ENCODE measurements around the gene COBL.

COBL gene

DNA sequence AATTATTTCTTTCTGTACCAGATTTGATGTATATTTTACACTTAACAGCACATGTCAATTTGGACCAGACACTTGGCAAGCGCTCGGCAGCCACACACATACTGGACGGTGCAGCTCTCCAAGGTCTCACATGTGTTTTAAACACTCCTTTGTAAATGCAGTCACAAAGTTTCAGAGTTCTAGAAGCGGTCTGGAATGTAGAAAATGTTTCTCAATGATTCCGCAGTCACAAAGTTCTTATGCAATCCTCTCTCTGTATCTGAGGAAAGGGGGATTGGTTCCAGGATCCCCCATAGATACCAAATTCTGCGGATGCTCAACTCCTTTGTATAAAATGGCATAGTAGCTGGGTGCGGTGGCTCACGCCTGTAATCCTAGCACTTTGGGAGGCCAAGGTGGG lies 280.9 kb downstream of the COBL start:
- H3K9me3 ChIP-seq (ENCODE audit: control insufficient read depth, low read depth, low read length) = no peaks in the 10 kb centered on the region

DNA sequence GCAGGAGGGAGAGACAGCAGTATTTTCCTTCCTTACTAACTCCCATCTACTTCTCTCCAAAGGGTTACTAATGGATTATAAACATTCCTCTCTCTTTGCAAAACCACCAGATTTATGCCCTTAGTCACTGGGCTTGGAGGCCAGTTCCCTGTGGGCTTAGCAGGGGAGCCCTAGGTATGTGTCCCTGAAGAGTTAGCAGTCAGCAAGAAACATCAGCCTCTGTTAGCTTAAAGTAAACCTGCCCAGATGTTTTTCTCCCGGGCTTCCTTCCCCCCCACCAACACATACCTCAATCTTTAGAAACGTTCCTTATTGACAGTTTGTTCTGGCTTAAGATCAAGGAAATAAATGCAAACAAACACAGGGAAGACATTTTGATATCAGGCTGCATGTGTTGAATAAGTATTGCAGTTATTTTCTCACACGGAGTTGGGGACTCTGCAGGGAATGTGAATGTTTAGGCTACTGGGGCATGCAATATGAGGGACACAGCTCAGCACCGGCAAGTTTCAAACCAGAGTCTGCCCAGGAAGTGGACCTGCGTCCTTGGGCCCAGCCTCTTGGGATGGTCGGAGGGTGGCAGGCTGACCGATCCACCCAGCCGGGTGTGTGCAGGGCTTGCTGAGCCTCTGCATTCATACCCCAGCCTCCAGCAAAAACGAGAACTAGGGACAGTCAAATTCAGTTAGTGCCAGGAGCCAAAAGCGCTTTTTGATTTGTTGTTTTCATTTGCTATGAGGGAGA lies 281.9 kb downstream of the COBL start:
- Histone ChIP-seq H3K4me3 (ENCODE audit: low read length) (no peak overlapping the region), H3K9me3 (ENCODE audit: control insufficient read depth, low read depth, low read length) (no peaks in the 10 kb centered on the region), H3K27me3 (ENCODE audit: control insufficient read depth, insufficient read depth, low read length) (no peaks in the 10 kb centered on the region), H3K36me3 (ENCODE audit: control insufficient read depth, low read depth, low read length) (no peaks in the 10 kb centered on the region), H3K4me1 (ENCODE audit: control insufficient read depth, low read depth, low read length) (peaks cover 15% of the 10 kb centered on the region), H3K27ac (ENCODE audit: low read length) (no peak overlapping the region), H3K9ac (ENCODE audit: low read length) (no peak overlapping the region)

More for the DNA sequence above, 280.9 kb downstream of the COBL start:
- Histone ChIP-seq H3K4me1 (ENCODE audit: control insufficient read depth, low read depth, low read length) (peaks cover 15% of the 10 kb centered on the region), H3K36me3 (ENCODE audit: control insufficient read depth, low read depth, low read length) (no peaks in the 10 kb centered on the region), H3K9ac (ENCODE audit: low read length) (no peak overlapping the region), H3K27me3 (ENCODE audit: control insufficient read depth, insufficient read depth, low read length) (no peaks in the 10 kb centered on the region), H3K4me3 (ENCODE audit: low read length) (no peak overlapping the region), H3K27ac (ENCODE audit: low read length) (no peak overlapping the region)

DNA sequence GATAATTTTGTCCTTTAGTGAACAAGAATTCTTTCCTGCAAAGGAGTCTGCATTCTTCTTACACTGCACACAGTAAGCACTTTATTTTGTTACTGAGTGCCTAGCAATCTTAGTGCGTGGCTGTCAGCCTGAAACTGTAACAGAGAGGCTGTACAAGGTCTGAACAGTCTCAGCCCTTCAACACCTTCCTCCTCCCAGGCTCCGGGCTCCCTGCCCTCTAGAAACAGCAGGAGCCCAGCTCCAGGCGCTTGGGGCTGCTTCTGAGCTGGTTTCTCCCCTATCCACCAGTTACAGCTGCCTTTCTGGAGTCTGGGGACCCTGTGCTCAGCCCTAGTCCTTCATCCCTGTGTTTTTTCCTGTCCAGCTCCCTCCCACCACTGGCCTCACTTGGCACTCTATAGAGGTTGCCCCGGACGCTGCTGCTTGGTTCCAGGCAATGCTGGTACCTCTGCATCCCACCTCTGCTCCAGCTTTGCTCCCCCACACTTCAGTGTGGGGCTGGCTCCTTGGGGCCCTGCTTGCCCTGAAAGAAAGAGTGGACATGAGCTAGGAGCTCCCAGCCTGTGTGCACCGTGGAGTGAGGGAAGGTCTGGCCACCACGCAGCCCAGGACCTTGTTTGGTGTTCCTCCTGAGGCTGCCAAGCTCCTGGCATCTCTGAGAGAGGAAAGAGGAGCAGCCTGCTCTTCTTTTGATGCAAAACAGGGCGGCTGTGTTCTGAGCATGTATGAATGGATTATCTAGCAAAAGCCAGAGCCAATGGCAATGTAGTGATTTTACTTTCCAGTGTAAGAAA lies 282.7 kb downstream of the COBL start:
- no peaks in the 10 kb centered on the region for H3K9me3 ChIP-seq (ENCODE audit: control insufficient read depth, low read depth, low read length)
- no peak overlapping the region for H3K27ac ChIP-seq (ENCODE audit: low read length)
- H3K9ac ChIP-seq (ENCODE audit: low read length) = no peak overlapping the region
- H3K4me1 ChIP-seq (ENCODE audit: control insufficient read depth, low read depth, low read length) = peaks cover 15% of the 10 kb centered on the region
- peaks cover 4% of the 10 kb centered on the region for H3K36me3 ChIP-seq (ENCODE audit: control insufficient read depth, low read depth, low read length)
- H3K4me3 ChIP-seq (ENCODE audit: low read length) = no peak overlapping the region
- H3K27me3 ChIP-seq (ENCODE audit: control insufficient read depth, insufficient read depth, low read length) = no peaks in the 10 kb centered on the region

DNA sequence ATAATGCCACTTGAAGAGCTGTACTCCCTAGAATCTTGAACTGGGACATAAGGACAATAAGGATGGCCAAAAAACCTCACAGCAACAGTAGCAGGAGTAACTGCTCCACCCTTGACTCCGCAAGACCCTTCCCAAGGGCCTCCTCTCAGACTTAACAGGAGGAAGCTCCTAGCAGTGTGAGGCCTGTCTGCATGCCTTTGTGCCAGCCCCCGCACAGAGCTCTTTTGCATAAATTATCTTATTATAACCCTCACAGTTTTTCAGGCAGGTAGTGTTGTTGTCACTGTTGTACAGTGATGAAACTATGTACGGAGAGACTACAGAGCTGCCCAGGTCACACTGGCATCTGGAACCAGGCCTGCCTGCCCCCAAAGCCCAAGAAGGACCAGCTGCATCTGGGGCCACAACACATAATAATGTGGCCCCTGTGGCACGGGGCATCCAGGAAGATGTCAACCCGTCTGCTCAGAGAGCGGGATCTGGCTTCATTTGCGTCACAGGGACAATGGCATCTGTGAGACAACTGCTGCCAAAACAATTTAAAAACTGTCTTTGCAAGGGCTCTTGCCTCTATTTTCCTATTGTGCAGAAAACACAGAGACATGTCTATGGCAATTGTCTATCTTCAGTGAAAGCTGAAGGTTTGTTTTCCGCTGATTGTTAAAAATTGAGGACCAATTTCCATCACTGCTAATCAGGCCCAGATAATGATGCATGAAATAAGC lies 284.7 kb downstream of the COBL start:
- no peak overlapping the region for H3K27ac ChIP-seq (ENCODE audit: low read length)
- peaks cover 15% of the 10 kb centered on the region for H3K4me1 ChIP-seq (ENCODE audit: control insufficient read depth, low read depth, low read length)
- H3K4me3 ChIP-seq (ENCODE audit: low read length) = no peak overlapping the region
- H3K9ac ChIP-seq (ENCODE audit: low read length) = no peak overlapping the region
- no peaks in the 10 kb centered on the region for H3K9me3 ChIP-seq (ENCODE audit: control insufficient read depth, low read depth, low read length)
- H3K36me3 ChIP-seq (ENCODE audit: control insufficient read depth, low read depth, low read length) = peaks cover 13% of the 10 kb centered on the region
- no peaks in the 10 kb centered on the region for H3K27me3 ChIP-seq (ENCODE audit: control insufficient read depth, insufficient read depth, low read length)

DNA sequence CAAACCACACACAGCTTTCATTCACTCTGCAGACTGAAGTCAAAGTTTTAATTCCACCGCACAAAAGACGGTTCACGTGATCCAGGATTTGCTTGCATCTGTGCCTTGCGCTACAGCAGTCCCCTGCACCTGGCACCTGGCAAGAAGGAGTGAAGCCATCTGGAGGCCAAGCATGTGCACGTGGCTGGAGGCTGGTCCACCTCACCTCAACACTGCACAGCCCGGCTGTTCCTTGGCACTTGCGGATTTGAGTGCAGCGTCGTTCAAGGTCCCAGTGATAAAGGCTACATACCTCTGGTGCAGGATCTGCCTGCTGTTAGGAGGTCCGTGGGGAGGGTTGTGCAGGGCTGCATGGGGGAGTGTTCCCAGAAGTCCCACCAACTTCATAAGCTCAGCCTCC lies 285.4 kb downstream of the COBL start:
- H3K36me3 ChIP-seq (ENCODE audit: control insufficient read depth, low read depth, low read length) = peaks cover 13% of the 10 kb centered on the region
- no peak overlapping the region for H3K9ac ChIP-seq (ENCODE audit: low read length)
- H3K27me3 ChIP-seq (ENCODE audit: control insufficient read depth, insufficient read depth, low read length) = no peaks in the 10 kb centered on the region

DNA sequence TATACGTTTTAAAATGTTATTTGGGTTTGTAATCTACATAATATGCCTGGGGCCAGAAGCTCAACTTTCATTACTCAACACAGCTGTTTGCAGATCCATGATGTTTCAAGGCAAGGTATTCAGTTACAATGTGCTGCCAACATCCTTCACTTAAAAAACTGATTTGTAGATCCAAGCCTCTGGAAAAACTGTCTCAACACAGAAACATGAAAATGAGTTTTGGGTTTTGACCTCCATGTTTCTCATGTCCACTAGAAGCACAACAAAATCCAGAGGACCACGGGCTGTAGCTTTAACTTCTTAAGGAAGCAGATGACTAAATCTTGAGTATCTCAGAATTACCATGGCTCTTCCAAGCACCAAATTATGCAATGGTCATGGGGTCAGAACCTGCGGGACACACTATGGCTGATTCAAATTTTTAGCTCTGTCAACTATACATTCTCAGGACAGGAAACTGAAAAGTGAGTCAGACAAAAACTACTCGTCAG lies 286.9 kb downstream of the COBL start:
- H3K9me3 ChIP-seq (ENCODE audit: control insufficient read depth, low read depth, low read length) = no peaks in the 10 kb centered on the region
- H3K36me3 ChIP-seq (ENCODE audit: control insufficient read depth, low read depth, low read length) = peaks cover 13% of the 10 kb centered on the region
- H3K4me1 ChIP-seq (ENCODE audit: control insufficient read depth, low read depth, low read length) = peaks cover 9% of the 10 kb centered on the region
- H3K4me3 ChIP-seq (ENCODE audit: low read length) = no peak overlapping the region
- H3K9ac ChIP-seq (ENCODE audit: low read length) = no peak overlapping the region
- H3K27ac ChIP-seq (ENCODE audit: low read length) = no peak overlapping the region
- no peaks in the 10 kb centered on the region for H3K27me3 ChIP-seq (ENCODE audit: control insufficient read depth, insufficient read depth, low read length)

More for the DNA sequence above, 285.4 kb downstream of the COBL start:
- H3K9me3 ChIP-seq (ENCODE audit: control insufficient read depth, low read depth, low read length) = no peaks in the 10 kb centered on the region
- no peak overlapping the region for H3K4me3 ChIP-seq (ENCODE audit: low read length)
- peaks cover 15% of the 10 kb centered on the region for H3K4me1 ChIP-seq (ENCODE audit: control insufficient read depth, low read depth, low read length)
- H3K27ac ChIP-seq (ENCODE audit: low read length) = no peak overlapping the region

DNA sequence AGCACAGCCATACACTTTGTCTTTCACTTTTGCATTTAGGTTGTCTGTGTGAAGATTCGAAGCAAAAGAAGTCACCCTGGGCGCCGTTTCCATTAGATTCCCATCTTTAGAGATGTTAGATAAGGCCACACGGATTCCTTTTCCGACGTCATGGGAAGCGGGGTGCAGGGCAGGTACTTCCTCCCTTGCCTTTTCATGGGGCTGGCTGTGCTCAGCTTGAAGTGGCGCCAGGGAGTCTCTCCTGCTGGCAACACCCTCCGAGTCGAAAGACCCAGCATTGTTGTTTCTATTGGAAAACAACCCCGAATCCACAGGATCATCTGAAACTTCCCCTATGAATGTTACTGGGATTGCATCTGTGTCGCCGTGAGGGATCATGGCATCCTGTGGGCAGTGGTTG lies 287.5 kb downstream of the COBL start:
- peaks cover 3% of the 10 kb centered on the region for H3K4me1 ChIP-seq (ENCODE audit: control insufficient read depth, low read depth, low read length)
- H3K9me3 ChIP-seq (ENCODE audit: control insufficient read depth, low read depth, low read length) = no peaks in the 10 kb centered on the region
- no peak overlapping the region for H3K9ac ChIP-seq (ENCODE audit: low read length)
- H3K36me3 ChIP-seq (ENCODE audit: control insufficient read depth, low read depth, low read length) = peaks cover 13% of the 10 kb centered on the region
- no peak overlapping the region for H3K4me3 ChIP-seq (ENCODE audit: low read length)
- H3K27me3 ChIP-seq (ENCODE audit: control insufficient read depth, insufficient read depth, low read length) = no peaks in the 10 kb centered on the region
- H3K27ac ChIP-seq (ENCODE audit: low read length) = no peak overlapping the region

DNA sequence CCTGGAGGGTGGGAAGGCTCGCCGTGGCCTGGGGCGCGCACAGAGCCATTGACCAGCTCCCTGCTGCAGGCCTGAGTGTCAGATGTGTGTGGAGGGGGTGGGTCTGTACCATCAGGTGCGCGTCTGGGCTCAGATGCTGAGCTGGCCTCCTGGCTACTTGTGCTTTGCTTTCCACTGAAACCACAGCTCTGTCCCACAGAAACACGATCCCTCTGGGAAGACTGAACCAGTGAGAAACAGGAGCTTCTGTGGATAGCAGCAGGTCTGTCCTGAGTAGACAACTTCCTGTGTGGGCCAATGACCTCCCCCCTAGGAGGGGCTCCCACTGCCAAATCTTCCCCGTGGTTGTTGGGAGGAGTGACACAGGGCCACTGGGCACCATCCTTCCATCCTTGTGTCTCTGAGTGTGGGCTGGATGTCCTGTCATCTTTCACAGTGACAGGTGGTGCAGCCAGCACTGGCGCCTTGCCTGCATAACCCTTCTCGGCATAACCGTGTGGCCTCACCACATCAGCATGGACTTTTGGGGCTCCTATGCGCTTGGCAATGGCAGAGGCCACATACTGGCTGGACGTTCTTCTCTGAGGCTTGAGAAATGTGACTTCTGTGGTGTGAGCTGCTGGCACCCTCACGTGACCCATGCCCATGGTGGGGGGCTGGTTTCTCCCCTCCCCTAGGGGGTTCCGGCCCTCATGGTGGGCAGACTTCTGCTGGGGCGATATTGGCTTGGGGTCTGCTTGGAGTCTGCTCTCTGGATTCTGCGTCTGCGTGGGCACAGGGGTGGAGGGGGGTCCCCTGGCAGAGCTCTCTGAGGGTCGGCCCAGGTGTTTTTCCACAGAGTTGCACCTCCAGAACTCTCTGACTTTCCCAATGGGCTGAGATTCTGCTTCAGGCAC lies 288.4 kb downstream of the COBL start:
- H3K9ac ChIP-seq (ENCODE audit: low read length) = no peak overlapping the region
- H3K36me3 ChIP-seq (ENCODE audit: control insufficient read depth, low read depth, low read length) = peaks cover 13% of the 10 kb centered on the region
- H3K4me3 ChIP-seq (ENCODE audit: low read length) = no peak overlapping the region
- H3K27ac ChIP-seq (ENCODE audit: low read length) = no peak overlapping the region
- H3K9me3 ChIP-seq (ENCODE audit: control insufficient read depth, low read depth, low read length) = no peaks in the 10 kb centered on the region
- H3K4me1 ChIP-seq (ENCODE audit: control insufficient read depth, low read depth, low read length) = no peaks in the 10 kb centered on the region
- no peaks in the 10 kb centered on the region for H3K27me3 ChIP-seq (ENCODE audit: control insufficient read depth, insufficient read depth, low read length)

DNA sequence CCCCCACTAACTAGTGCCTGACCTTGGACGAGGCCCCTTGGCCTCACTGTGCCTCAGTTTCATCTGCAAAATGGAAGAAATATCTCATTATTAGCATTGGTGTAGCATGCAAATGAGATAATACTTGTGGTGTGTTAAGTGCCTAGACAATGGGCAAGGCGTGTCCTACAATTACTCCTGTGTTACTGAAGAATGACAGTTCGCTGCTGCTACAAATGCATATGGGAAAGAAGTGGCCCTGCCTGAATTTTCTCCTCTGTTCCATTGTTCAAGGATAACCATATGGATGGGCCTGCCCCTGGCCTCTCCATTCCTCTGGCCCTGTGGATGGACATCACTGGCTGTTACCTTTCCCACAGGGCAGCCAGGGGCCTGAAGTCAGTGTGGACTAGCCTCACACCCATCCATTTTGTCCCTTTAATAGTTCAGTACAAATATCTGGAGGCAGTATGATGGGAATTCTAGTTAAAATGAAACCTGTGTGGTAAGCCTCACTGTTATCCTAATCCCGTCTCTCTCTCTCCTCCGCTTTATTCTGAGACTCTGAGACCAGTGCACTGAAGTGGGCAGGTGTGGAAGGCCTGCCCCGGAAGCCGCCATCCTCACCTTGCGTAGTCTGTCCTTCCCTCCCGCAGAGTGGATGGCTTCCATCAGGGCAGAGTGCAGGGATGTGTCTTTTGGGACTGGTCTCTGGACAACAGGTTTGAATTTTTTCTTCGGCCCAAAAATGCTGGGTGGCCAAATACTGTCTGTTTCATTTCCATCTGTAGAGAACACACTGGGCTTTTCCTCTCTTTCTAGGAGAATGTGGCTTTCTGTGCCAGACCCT lies 289.3 kb downstream of the COBL start:
- H3K4me1 ChIP-seq (ENCODE audit: control insufficient read depth, low read depth, low read length) = no peaks in the 10 kb centered on the region
- H3K9ac ChIP-seq (ENCODE audit: low read length) = no peak overlapping the region
- H3K27ac ChIP-seq (ENCODE audit: low read length) = no peak overlapping the region
- H3K27me3 ChIP-seq (ENCODE audit: control insufficient read depth, insufficient read depth, low read length) = no peaks in the 10 kb centered on the region
- no peak overlapping the region for H3K4me3 ChIP-seq (ENCODE audit: low read length)
- H3K36me3 ChIP-seq (ENCODE audit: control insufficient read depth, low read depth, low read length) = peaks cover 13% of the 10 kb centered on the region
- no peaks in the 10 kb centered on the region for H3K9me3 ChIP-seq (ENCODE audit: control insufficient read depth, low read depth, low read length)

DNA sequence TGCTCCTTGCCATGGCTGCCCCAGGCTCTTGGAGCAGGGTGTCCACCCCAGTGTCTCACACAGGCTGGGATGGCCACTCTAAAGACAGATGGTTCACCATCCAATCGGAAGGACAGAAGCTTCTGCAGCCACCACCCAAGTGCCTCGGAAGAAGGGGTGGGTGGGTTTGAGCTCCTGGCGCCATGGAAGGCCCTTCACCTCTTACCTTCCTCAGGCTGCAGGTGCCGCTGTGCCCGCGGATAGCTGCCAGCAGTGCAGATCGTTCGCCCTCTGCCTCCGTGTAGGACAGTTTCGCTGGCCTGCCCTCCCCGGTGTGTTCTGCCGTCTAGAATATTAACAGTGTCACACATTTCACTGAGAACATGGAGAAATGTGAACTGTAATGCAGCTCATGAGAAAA lies 290.3 kb downstream of the COBL start:
- no peaks in the 10 kb centered on the region for H3K4me1 ChIP-seq (ENCODE audit: control insufficient read depth, low read depth, low read length)
- no peaks in the 10 kb centered on the region for H3K27me3 ChIP-seq (ENCODE audit: control insufficient read depth, insufficient read depth, low read length)
- H3K9me3 ChIP-seq (ENCODE audit: control insufficient read depth, low read depth, low read length) = no peaks in the 10 kb centered on the region
- peaks cover 13% of the 10 kb centered on the region for H3K36me3 ChIP-seq (ENCODE audit: control insufficient read depth, low read depth, low read length)
- no peak overlapping the region for H3K4me3 ChIP-seq (ENCODE audit: low read length)
- H3K27ac ChIP-seq (ENCODE audit: low read length) = no peak overlapping the region
- no peak overlapping the region for H3K9ac ChIP-seq (ENCODE audit: low read length)

Measured in iPS-18a (cell line).